ENCODE measurements around the gene RNF151. TPM values are rescaled to one million over a fixed set of nuclear protein-coding genes. Genes with fewer than 3 reads are reported as not detected.

Gene RNF151
- total RNA-seq, 1 donor from 2014 or later = not detected

- Histone ChIP-seq H3K4me3 (ENCODE audit: insufficient read depth, low read depth, low read length) (no peak overlapping the region), H3K36me3 (ENCODE audit: insufficient read depth, low read length) (peaks cover 5% of the 10 kb centered on the region), H3K4me1 (ENCODE audit: insufficient read depth, low read length) (peaks cover 17% of the 10 kb centered on the region), H3K4me2 (ENCODE audit: low read length) (peak overlapping the region; percentile 91), H3K9me3 (ENCODE audit: insufficient read depth, low read depth, low read length) (no peaks in the 10 kb centered on the region), H3K9ac (ENCODE audit: low read length) (no peak overlapping the region), H3K27me3 (ENCODE audit: insufficient read depth, low read length) (peaks cover 36% of the 10 kb centered on the region), H2AFZ (ENCODE audit: low read depth, low read length) (no peak overlapping the region), H3K27ac (ENCODE audit: low read depth, low read length) (no peak overlapping the region), H4K20me1 (ENCODE audit: insufficient read depth, low read length) (peaks cover 35% of the 10 kb centered on the region), H3K79me2 (ENCODE audit: insufficient read depth, low read length) (peaks cover 16% of the 10 kb centered on the region)
- H3K9me3 Mint-ChIP-seq (ENCODE audit: unreplicated experiment) = no peaks in the 10 kb centered on the region
- H3K27ac Mint-ChIP-seq (ENCODE audit: unreplicated experiment) = no peak overlapping the region
- no peak for FAIRE-seq
- peaks cover 2% of the 10 kb centered on the region for H3K36me3 Mint-ChIP-seq (ENCODE audit: low read depth, unreplicated experiment)
- no peak for TF ChIP-seq EZH2 (IDR thresholded peaks at IDR 0.05; ENCODE audit: insufficient read depth, low read length)
- TF ChIP-seq, protein P1, sequence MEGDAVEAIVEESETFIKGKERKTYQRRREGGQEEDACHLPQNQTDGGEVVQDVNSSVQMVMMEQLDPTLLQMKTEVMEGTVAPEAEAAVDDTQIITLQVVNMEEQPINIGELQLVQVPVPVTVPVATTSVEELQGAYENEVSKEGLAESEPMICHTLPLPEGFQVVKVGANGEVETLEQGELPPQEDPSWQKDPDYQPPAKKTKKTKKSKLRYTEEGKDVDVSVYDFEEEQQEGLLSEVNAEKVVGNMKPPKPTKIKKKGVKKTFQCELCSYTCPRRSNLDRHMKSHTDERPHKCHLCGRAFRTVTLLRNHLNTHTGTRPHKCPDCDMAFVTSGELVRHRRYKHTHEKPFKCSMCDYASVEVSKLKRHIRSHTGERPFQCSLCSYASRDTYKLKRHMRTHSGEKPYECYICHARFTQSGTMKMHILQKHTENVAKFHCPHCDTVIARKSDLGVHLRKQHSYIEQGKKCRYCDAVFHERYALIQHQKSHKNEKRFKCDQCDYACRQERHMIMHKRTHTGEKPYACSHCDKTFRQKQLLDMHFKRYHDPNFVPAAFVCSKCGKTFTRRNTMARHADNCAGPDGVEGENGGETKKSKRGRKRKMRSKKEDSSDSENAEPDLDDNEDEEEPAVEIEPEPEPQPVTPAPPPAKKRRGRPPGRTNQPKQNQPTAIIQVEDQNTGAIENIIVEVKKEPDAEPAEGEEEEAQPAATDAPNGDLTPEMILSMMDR (IDR thresholded peaks at IDR 0.05; ENCODE audit: insufficient read depth, low read depth, low read length) = no peak
- H3K4me1 Mint-ChIP-seq (ENCODE audit: low read depth, unreplicated experiment) = peaks cover 2% of the 10 kb centered on the region
- DNase-seq (ENCODE audit: low read depth) = no peak
- peaks cover 26% of the 10 kb centered on the region for H3K27me3 Mint-ChIP-seq (ENCODE audit: low read depth, unreplicated experiment)
- peak overlapping the region; percentile 86 for H3K4me3 Mint-ChIP-seq (ENCODE audit: unreplicated experiment)
These were observed 19.0 kb downstream of the RNF151 start for GRCh38 chr16:1985466-1986150.

- TF ChIP-seq, protein P1 (IDR thresholded peaks at IDR 0.05; ENCODE audit: insufficient read depth, low read depth, low read length) = no peak
- no peak for TF ChIP-seq EZH2 (IDR thresholded peaks at IDR 0.05; ENCODE audit: insufficient read depth, low read length)
- H2AFZ ChIP-seq (ENCODE audit: low read depth, low read length) = no peak overlapping the region
- peaks cover 21% of the 10 kb centered on the region for H4K20me1 ChIP-seq (ENCODE audit: insufficient read depth, low read length)
- H3K9ac ChIP-seq (ENCODE audit: low read length) = no peak overlapping the region
- H3K4me3 ChIP-seq (ENCODE audit: insufficient read depth, low read depth, low read length) = no peak overlapping the region
- no peak overlapping the region for H3K27ac Mint-ChIP-seq (ENCODE audit: unreplicated experiment)
- H3K4me2 ChIP-seq (ENCODE audit: low read length) = no peak overlapping the region
- peaks cover 2% of the 10 kb centered on the region for H3K36me3 Mint-ChIP-seq (ENCODE audit: low read depth, unreplicated experiment)
- peaks cover 5% of the 10 kb centered on the region for H3K36me3 ChIP-seq (ENCODE audit: insufficient read depth, low read length)
- peaks cover 16% of the 10 kb centered on the region for H3K79me2 ChIP-seq (ENCODE audit: insufficient read depth, low read length)
- H3K9me3 Mint-ChIP-seq (ENCODE audit: unreplicated experiment) = no peaks in the 10 kb centered on the region
- no peak overlapping the region for H3K4me3 Mint-ChIP-seq (ENCODE audit: unreplicated experiment)
- H3K9me3 ChIP-seq (ENCODE audit: insufficient read depth, low read depth, low read length) = no peaks in the 10 kb centered on the region
- H3K27me3 Mint-ChIP-seq (ENCODE audit: low read depth, unreplicated experiment) = peaks cover 26% of the 10 kb centered on the region
- FAIRE-seq (no peak), DNase-seq (ENCODE audit: low read depth) (no peak)
- H3K27ac ChIP-seq (ENCODE audit: low read depth, low read length) = no peak overlapping the region
- peaks cover 28% of the 10 kb centered on the region for H3K4me1 ChIP-seq (ENCODE audit: insufficient read depth, low read length)
- H3K27me3 ChIP-seq (ENCODE audit: insufficient read depth, low read length) = peaks cover 34% of the 10 kb centered on the region
- peaks cover 2% of the 10 kb centered on the region for H3K4me1 Mint-ChIP-seq (ENCODE audit: low read depth, unreplicated experiment)
These were observed 20.5 kb downstream of the RNF151 start for GRCh38 chr16:1987198-1987597.

All from astrocyte (in vitro differentiated cells and primary cell).